Endothelial cell of umbilical vein (primary cell): ENCODE results near the gene GRK6. TPM values are rescaled to one million over a fixed set of nuclear protein-coding genes. Genes with fewer than 3 reads are reported as not detected.
A peak's percentile ranks its signal among the peaks of the same experiment; 100 is the strongest.

Experiments
- BruUV-seq: library from RNA; stranded (reverse); fragments of 400-500 nt; replicated peaks from 2 replicates; lab custom pipeline; 2021; lab: Mats Ljungman, UMichigan
- CTCF ChIA-PET: fragments of 300-600, 350-600 bp; sonication (Branson Sonifier 250); formaldehyde crosslinking; loops from one replicate; lab custom pipeline; 2021; ENCODE audit warnings: antibody characterized with exemption, inconsistent platforms; lab: Charles Lee
- POLR2A ChIA-PET: fragments of 300-600, 350-600 bp; sonication (Branson Sonifier 250); formaldehyde crosslinking; loops from one replicate; lab custom pipeline; 2021; ENCODE audit warnings: antibody characterized with exemption, inconsistent platforms; lab: Charles Lee
- DNase-seq: peaks from one replicate; pipeline ENCODE4 v3.0.0-alpha.2; 2011; ENCODE audit warnings: low read depth, low spot score
- FAIRE-seq: peaks from 2 replicates; lab custom pipeline; 2011; peaks lifted over from hg19 to GRCh38; lab: Jason Lieb, UNC
- H2AFZ ChIP-seq: 2 replicates; pipeline ENCODE4 v1.6.0; 2012; ENCODE audit warnings: low read depth, low read length, control low read depth, inconsistent platforms
- H3K27ac ChIP-seq: 2 replicates; pipeline ENCODE4 v1.5.1; 2011; ENCODE audit warnings: low read depth, mild to moderate bottlenecking, control low read depth, low read length, moderate library complexity; ENCODE audit not compliant: insufficient read depth
- H3K27me3 ChIP-seq, 2 experiments: 2 replicates each; pipeline versions ENCODE4 v1.6.0 to v1.6.1; 2011; ENCODE audit warnings: low read length in 2 of 2, mixed read lengths in 1 of 2; ENCODE audit not compliant: control insufficient read depth in 2 of 2, insufficient read depth in 2 of 2
- H3K36me3 ChIP-seq, 2 experiments: 2 replicates in 1 of 2; 3 replicates in 1 of 2; pipeline ENCODE4 v1.5.1; 2011; ENCODE audit warnings: low read length in 2 of 2, mild to moderate bottlenecking in 1 of 2, moderate library complexity in 1 of 2; ENCODE audit not compliant: control insufficient read depth in 2 of 2, insufficient read depth in 2 of 2; ENCODE audit errors: extremely low read depth in 1 of 2
- H3K4me1 ChIP-seq: 3 replicates; pipeline ENCODE4 v1.5.1; 2011; ENCODE audit warnings: mild to moderate bottlenecking, low read length; ENCODE audit not compliant: control insufficient read depth, insufficient read depth; ENCODE audit errors: extremely low read depth
- H3K4me2 ChIP-seq: 2 replicates; pipeline ENCODE4 v1.6.1; 2011; ENCODE audit warnings: low read length, control low read depth, mixed read lengths; ENCODE audit not compliant: insufficient read depth
- H3K4me3 ChIP-seq, 3 experiments: fragments of 200-600 bp in 1 of 3; sonication (generic), shearing (Covaris generic) in 1 of 3; replicated peaks in 1 of 3; 2 replicates each; pipeline ENCODE4 v1.5.1; 2011 to 2016; ENCODE audit warnings: control low read depth in 3 of 3, low read length in 3 of 3, mild to moderate bottlenecking in 2 of 3, inconsistent platforms in 1 of 3, low read depth in 1 of 3, moderate library complexity in 1 of 3; ENCODE audit not compliant: insufficient read depth in 1 of 3
- H3K79me2 ChIP-seq: 2 replicates; pipeline ENCODE4 v1.6.0; 2012; ENCODE audit warnings: low read length, inconsistent platforms; ENCODE audit not compliant: control insufficient read depth, insufficient read depth
- H3K9ac ChIP-seq: replicated peaks from 2 replicates; pipeline ENCODE3; 2011; ENCODE audit warnings: low read length, control low read depth; ENCODE audit not compliant: insufficient read depth; ENCODE audit errors: extremely low read depth
- H3K9me1 ChIP-seq: replicated peaks from 3 replicates; pipeline ENCODE4 v1.6.0; 2011; ENCODE audit warnings: mild to moderate bottlenecking, low read length; ENCODE audit not compliant: control insufficient read depth, insufficient read depth; ENCODE audit errors: extremely low read depth
- H3K9me3 ChIP-seq: replicated peaks from 2 replicates; pipeline ENCODE4 v1.5.1; 2012; ENCODE audit warnings: low read length, inconsistent platforms; ENCODE audit not compliant: control insufficient read depth, insufficient read depth
- H4K20me1 ChIP-seq: replicated peaks from 2 replicates; pipeline ENCODE3; 2011; ENCODE audit warnings: mild to moderate bottlenecking, low read length; ENCODE audit not compliant: control insufficient read depth, insufficient read depth; ENCODE audit errors: extremely low read depth
- EZH2 ChIP-seq: IDR thresholded peaks from 2 replicates; pipeline ENCODE4 v1.6.1; 2012; ENCODE audit warnings: borderline replicate concordance, low read depth, mild to moderate bottlenecking, moderate library complexity, low read length, inconsistent platforms; ENCODE audit not compliant: severe bottlenecking
- FOS ChIP-seq: IDR thresholded peaks from 2 replicates; pipeline ENCODE4 v1.6.1; 2011; ENCODE audit warnings: mild to moderate bottlenecking, low read length, moderate library complexity, borderline replicate concordance; ENCODE audit not compliant: insufficient read depth
- GATA2 ChIP-seq: IDR thresholded peaks from 2 replicates; pipeline ENCODE4 v1.7.0; 2011; ENCODE audit warnings: low read depth, mild to moderate bottlenecking, moderate library complexity, mixed read lengths, low read length; ENCODE audit not compliant: insufficient read length, insufficient read depth
- JUN ChIP-seq: IDR thresholded peaks from 2 replicates; pipeline ENCODE4 v1.6.1; 2011; ENCODE audit warnings: borderline replicate concordance, low read depth; ENCODE audit not compliant: insufficient read length, insufficient read depth
- MYC ChIP-seq: IDR thresholded peaks from one replicate; pipeline ENCODE4 v1.6.1; 2011; ENCODE audit warnings: mild to moderate bottlenecking, low read depth, low read length
- POLR2A ChIP-seq: IDR thresholded peaks from 2 replicates; pipeline ENCODE4 v1.6.1; 2012; ENCODE audit warnings: low read depth, mild to moderate bottlenecking, control low read depth, low read length
- POLR2AphosphoS5 ChIP-seq: IDR thresholded peaks from 2 replicates; pipeline ENCODE4 v1.6.1; 2012; ENCODE audit warnings: low read depth, mild to moderate bottlenecking, control low read depth, low read length, moderate library complexity; ENCODE audit not compliant: insufficient read depth
- dilution Hi-C: fragments of 300-500 bp; cut with MboI; formaldehyde crosslinking; loops from one replicate; pipeline ENCODE4 v1.15.0; 2019; ENCODE audit warnings: low sequenced_read_pairs; ENCODE audit not compliant: extremely low pct_ligation_motif_present
- intact Hi-C: fragments of 100-400 bp; cut with micrococcal nuclease; formaldehyde crosslinking; loops from one replicate; pipeline ENCODE4 v1.10.0; 2022
- polyA plus RNA-seq, 4 experiments: library from polyadenylated mRNA; depleted of rRNA in 3 of 4; stranded (reverse) in 3 of 4; unstranded in 1 of 4; fragments of >200 nt; gene quantifications; 2 replicates each; pipeline versions ENCODE4 v1.2.1 to v1.2.3, GENCODE V29; 2011 to 2012; ENCODE audit warnings: missing spikeins in 1 of 4
- total RNA-seq: library from RNA; stranded (reverse); gene quantifications from 2 replicates; pipeline ENCODE4 v1.2.3, GENCODE V29; 2021
- TF ChIP-seq, protein P1 (sequence below): IDR thresholded peaks from 2 replicates; pipeline ENCODE4 v1.6.1; 2011; ENCODE audit not compliant: insufficient read depth, insufficient read length
- TF ChIP-seq, protein P2 (sequence below), 2 donors: IDR thresholded peaks; 1 replicate in 1 of 2; 2 replicates in 1 of 2; pipeline ENCODE4 v1.5.1; 2011; ENCODE audit warnings: low read length in 2 of 2, mild to moderate bottlenecking in 2 of 2, moderate library complexity in 2 of 2, control low read depth in 1 of 2, inconsistent platforms in 1 of 2, low read depth in 1 of 2; ENCODE audit not compliant: insufficient read depth in 1 of 2; ENCODE audit errors: extremely low read depth in 1 of 2

The GRK6 gene
- total and polyA plus RNA-seq, 2 donors (not counting 3 experiments of a cell fraction or from before 2014, with no cell fraction given): 28.9 to 36.4 TPM

DNA sequence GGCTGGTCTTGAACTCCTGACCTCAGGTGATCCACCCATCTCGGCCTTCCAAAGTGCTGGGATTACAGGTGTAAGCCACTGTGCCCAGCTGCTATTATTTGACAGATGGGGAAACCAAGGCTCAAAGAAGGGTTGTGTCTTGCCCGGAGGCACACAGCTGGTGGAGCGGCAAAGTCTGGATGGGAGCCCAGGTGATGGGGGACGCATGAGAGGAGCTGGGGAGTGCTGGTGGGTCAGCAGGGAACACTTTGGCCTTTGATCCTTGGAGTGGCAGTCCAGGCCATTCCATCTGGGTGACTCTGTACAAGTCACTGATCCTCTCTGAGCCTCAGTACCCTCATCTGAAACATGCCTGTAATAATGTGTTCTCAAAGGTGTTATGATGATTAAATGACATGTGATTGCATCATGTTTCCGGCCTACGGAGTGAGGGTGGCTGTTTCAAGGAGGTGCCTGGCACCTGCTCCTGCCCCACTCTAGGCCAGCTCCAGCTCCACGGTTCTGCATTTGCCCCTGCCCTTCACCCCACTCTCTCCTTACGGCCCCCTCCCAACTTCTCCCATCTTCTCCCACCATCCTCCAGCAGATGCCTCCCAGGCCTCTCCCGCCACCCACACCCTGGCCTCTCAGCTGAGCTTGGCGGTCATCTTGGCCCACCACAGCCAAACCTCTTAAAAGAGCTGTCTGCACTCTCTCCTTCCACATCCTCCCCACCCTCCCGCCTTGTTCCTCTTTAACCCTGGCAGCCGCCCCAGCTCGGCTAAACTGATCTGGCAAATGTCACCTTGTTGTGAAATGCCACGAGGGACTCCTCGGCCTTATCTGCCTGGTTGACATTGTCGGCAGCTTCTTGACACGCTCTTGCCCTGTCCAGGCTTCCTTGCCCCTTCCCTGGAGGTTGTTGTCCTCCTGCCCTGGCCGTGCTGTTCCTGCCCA lies 52.5 kb downstream of the GRK6 start:
- CTCF ChIA-PET: interaction anchor here (1.2 to 3.3 kb wide), 5 partner anchors 12 to 75 kb away, joined by 3 to 17 read pairs (median 4); no protein-coding TSS in a partner anchor
- peak; percentile 70 for FAIRE-seq

DNA sequence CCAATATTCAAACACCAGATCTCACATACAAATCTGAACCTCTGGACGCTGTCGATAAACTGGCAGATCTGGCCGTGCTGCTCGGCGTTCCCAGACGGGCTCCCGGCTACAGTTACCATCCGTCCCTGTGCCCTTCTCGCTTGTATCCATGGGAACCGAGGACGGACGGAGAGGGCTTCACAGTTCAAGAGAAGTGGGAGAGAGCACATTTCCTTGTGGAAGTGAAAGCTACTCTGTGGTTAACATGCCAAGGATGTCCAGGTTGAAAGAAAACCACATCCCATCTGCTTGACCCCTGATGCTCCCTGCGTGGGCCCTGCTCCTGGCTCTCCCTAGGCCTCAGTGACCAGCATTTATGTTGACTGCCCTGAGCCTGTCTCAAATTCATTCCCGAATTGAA lies 53.3 kb downstream of the GRK6 start:
- dilution Hi-C loops (no loop called here), intact Hi-C loops (loop anchor here (10.0 kb wide), 1 partner anchor 1035 kb away; the partner anchor contains the start of gene FAF2)
- H3K79me2 ChIP-seq: no peaks in the 10 kb centered on the region
- no peak overlapping the region for H3K4me2 ChIP-seq
- H3K9me1 ChIP-seq: no peaks in the 10 kb centered on the region
- H3K27me3 ChIP-seq: no peaks in the 10 kb centered on the region
- ChIA-PET POLR2A (interaction anchor here (0.7 to 1.7 kb wide), 4 partner anchors 15 to 21 kb away, joined by 4 to 9 read pairs (median 5); partner anchors contain the start of gene PDLIM7), CTCF (interaction anchor here (1.0 to 1.7 kb wide), 5 partner anchors 11 to 25 kb away, joined by 3 to 6 read pairs (median 3); no protein-coding TSS in a partner anchor)
- no peaks in the 10 kb centered on the region for H3K4me1 ChIP-seq
- H2AFZ ChIP-seq: no peak overlapping the region
- BruUV-seq: no TSS peak
- H3K27ac ChIP-seq: no peak overlapping the region
- H3K4me3 ChIP-seq: no peak overlapping the region
- H4K20me1 ChIP-seq: no peaks in the 10 kb centered on the region
- no peak overlapping the region for H3K9ac ChIP-seq
- no peaks in the 10 kb centered on the region for H3K9me3 ChIP-seq
- DNase-seq: no peak
- no peak for TF ChIP-seq EZH2
- TF ChIP-seq GATA2: no peak
- no peak for TF ChIP-seq FOS
- TF ChIP-seq MYC: no peak
- TF ChIP-seq POLR2AphosphoS5: no peak
- no peak for TF ChIP-seq JUN
- TF ChIP-seq, protein P1, sequence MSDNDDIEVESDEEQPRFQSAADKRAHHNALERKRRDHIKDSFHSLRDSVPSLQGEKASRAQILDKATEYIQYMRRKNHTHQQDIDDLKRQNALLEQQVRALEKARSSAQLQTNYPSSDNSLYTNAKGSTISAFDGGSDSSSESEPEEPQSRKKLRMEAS: no peak
- TF ChIP-seq, protein P2, sequence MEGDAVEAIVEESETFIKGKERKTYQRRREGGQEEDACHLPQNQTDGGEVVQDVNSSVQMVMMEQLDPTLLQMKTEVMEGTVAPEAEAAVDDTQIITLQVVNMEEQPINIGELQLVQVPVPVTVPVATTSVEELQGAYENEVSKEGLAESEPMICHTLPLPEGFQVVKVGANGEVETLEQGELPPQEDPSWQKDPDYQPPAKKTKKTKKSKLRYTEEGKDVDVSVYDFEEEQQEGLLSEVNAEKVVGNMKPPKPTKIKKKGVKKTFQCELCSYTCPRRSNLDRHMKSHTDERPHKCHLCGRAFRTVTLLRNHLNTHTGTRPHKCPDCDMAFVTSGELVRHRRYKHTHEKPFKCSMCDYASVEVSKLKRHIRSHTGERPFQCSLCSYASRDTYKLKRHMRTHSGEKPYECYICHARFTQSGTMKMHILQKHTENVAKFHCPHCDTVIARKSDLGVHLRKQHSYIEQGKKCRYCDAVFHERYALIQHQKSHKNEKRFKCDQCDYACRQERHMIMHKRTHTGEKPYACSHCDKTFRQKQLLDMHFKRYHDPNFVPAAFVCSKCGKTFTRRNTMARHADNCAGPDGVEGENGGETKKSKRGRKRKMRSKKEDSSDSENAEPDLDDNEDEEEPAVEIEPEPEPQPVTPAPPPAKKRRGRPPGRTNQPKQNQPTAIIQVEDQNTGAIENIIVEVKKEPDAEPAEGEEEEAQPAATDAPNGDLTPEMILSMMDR (IDR thresholded peaks at IDR 0.05; ENCODE audit: extremely low read depth in 1 of 2, insufficient read depth in 1 of 2, low read depth in 1 of 2, low read length in 2 of 2): no peak
- FAIRE-seq: no peak
- H3K36me3 ChIP-seq: peaks cover 0 to 21% of the 10 kb centered on the region in 2 experiments

More for the DNA sequence above, 52.5 kb downstream of the GRK6 start:
- H3K4me3 ChIP-seq: no peak overlapping the region
- no peaks in the 10 kb centered on the region for H3K27me3 ChIP-seq
- POLR2A ChIA-PET: interaction anchor here (0.9 to 1.3 kb wide), 3 partner anchors 9 to 16 kb away, joined by 3 to 5 read pairs (median 5); no protein-coding TSS in a partner anchor
- dilution Hi-C loops (no loop called here), intact Hi-C loops (loop anchor here (10.0 kb wide), 1 partner anchor 1034 kb away; the partner anchor contains the start of gene FAF2)
- H3K4me2 ChIP-seq: no peak overlapping the region
- no peaks in the 10 kb centered on the region for H3K9me3 ChIP-seq
- no peaks in the 10 kb centered on the region for H3K79me2 ChIP-seq
- TF ChIP-seq, protein P1: no peak
- peak; percentile 52 for TF ChIP-seq POLR2A
- H3K9me1 ChIP-seq: no peaks in the 10 kb centered on the region
- no peak overlapping the region for H2AFZ ChIP-seq
- DNase-seq: no peak
- H3K27ac ChIP-seq: no peak overlapping the region
- H3K4me1 ChIP-seq: no peaks in the 10 kb centered on the region
- no TSS peak for BruUV-seq
- H3K36me3 ChIP-seq: peaks cover 0 to 13% of the 10 kb centered on the region in 2 experiments
- no peak overlapping the region for H3K9ac ChIP-seq
- H4K20me1 ChIP-seq: no peaks in the 10 kb centered on the region
